ENCODE data around the gene PLAGL2.

Gene PLAGL2

DNA sequence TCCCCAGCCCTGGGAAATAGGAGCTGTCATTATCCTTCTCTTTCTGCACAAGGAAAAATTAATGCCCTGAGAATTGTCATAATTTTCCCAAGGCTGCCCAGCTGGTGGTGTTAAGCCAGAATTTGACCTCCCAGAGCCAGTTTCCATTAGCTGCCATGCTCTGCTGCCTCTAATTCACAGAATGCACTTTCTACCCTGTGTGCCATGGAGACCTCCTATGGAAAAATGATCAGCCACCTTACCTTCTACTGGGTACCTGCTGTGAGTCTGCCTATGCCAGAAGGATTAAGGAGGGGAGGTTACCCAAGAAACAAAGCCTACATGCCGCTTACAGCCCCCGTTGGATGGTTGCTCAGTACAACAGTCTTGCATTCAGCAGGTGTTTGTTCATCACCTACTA is 29.3 kb upstream of the PLAGL2 start:
- TF ChIP-seq, protein P1, sequence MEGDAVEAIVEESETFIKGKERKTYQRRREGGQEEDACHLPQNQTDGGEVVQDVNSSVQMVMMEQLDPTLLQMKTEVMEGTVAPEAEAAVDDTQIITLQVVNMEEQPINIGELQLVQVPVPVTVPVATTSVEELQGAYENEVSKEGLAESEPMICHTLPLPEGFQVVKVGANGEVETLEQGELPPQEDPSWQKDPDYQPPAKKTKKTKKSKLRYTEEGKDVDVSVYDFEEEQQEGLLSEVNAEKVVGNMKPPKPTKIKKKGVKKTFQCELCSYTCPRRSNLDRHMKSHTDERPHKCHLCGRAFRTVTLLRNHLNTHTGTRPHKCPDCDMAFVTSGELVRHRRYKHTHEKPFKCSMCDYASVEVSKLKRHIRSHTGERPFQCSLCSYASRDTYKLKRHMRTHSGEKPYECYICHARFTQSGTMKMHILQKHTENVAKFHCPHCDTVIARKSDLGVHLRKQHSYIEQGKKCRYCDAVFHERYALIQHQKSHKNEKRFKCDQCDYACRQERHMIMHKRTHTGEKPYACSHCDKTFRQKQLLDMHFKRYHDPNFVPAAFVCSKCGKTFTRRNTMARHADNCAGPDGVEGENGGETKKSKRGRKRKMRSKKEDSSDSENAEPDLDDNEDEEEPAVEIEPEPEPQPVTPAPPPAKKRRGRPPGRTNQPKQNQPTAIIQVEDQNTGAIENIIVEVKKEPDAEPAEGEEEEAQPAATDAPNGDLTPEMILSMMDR (IDR thresholded peaks at IDR 0.05; ENCODE audit: low read depth, low read length, missing control alignments), result no peak
- no peak overlapping the region for H3K4me3 ChIP-seq (replicated peaks; ENCODE audit: low read depth, low read length)
- DNase-seq (ENCODE audit: extremely low read depth, low read depth), result no peak

DNA sequence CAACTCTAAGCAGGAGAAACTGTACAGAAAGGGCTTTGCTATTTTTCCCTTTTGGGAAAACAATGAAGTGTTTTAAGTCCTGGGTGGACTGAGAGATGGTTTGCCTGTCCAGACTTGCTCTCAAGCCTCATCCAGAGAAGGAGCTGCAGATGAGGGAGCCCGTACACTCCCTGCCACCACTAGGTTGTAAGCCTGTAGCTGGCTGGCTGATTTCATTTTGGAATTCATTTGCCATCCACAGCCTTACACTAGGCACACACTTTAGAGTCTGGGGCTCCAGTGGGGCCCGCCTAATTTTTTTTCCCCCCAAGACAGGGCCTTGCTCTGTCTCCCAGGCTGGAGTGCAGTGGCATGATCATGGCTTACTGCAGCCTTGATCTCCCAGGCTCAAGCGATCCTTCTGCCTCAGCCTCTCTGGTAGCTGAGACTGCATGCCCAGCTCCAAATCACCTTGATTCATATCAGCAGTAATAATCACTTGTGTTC is 28.5 kb upstream of the PLAGL2 start:
- H3K4me3 ChIP-seq (replicated peaks; ENCODE audit: low read depth, low read length), result no peak overlapping the region
- DNase-seq (ENCODE audit: extremely low read depth, low read depth), result no peak
- TF ChIP-seq, protein P1 (IDR thresholded peaks at IDR 0.05; ENCODE audit: low read depth, low read length, missing control alignments), result no peak

DNA sequence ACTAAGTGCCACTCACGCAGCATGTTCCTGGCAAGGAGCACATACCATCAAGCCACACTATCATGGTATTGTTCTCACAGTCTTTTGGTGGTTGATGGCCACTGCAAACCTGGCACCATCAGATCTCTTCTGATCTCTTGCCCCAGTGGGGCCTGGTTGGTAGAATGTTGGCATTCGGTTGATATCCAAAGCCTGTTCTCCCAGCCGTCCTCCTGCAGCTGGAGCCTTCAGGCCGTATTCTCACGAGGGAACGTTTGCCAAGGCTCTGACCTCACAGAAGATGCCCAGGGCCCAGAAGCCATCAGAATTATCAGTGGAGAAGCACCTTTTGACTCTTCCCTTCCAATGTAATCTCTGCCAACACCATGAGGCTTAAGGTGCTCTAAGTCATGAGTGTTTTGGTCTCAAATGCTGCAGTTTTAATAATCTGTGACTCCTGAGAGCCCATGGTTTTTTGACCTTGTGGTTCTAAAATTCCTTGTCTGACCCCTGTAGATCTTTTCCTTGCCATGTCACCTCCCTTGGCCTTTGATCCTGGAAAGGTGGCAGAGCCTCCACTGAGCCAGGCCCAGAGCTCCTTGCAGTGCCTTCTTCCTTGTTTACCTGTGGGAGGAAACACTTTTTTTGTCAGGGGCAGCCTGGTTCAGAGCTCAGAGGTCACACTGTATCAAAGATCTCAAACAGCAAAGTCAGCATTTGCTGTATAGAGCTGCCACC is 27.9 kb upstream of the PLAGL2 start:
- DNase-seq (ENCODE audit: extremely low read depth, low read depth), result no peak
- H3K4me3 ChIP-seq (replicated peaks; ENCODE audit: low read depth, low read length), result no peak overlapping the region
- TF ChIP-seq, protein P1 (IDR thresholded peaks at IDR 0.05; ENCODE audit: low read depth, low read length, missing control alignments), result no peak

DNA sequence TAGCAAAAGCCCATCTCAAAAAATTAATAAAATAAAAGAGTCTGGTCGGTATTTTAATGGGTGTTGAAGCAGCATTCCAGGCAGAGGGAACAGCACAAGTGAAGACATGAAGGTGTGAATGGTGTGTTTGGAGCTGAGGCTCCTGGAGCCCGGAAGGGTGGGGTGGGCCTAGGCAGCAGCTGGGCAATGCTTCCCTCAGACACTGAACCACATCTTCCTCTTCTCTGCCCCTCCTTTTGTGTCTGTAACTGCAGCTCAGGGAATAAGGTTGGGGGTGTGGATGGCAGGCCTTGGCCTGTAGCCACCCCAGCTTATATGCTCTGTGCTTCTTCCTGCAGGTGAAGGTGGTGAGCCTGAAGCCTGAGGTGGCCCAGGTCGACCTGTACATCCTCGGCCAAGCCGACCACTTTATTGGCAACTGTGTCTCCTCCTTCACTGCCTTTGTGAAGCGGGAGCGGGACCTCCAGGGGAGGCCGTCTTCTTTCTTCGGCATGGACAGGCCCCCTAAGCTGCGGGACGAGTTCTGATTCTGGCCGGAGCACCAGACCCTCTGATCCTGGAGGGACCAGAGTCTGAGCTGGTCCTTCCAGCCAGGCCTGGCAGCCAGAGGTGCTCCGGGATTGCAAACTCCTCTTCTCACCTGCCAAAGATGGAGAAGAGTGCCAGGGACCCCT is 26.7 kb upstream of the PLAGL2 start:
- DNase-seq (ENCODE audit: extremely low read depth, low read depth), result no peak
- H3K4me3 ChIP-seq (replicated peaks; ENCODE audit: low read depth, low read length), result no peak overlapping the region
- TF ChIP-seq, protein P1 (IDR thresholded peaks at IDR 0.05; ENCODE audit: low read depth, low read length, missing control alignments), result no peak

DNA sequence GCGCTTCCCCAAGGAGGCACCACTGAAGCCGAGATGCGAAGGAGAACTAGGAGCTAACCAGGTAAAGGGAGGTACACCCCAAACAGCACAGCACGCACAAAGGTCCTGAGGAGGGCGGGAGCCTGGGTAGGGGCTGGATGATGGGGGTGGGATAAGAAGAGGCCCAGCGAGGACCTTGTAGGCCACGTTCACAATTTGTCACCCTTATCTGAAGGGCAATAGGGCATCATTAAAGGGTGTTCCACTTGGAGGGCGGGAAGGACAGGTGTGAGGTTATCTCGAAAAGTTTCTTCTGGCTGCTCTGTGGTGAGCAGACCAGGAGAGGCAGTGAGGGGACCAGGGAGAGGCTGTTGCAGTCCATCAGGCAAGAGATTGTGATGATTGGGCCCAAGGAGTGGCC is 25.7 kb upstream of the PLAGL2 start:
- TF ChIP-seq, protein P1 (IDR thresholded peaks at IDR 0.05; ENCODE audit: low read depth, low read length, missing control alignments), result no peak

DNA sequence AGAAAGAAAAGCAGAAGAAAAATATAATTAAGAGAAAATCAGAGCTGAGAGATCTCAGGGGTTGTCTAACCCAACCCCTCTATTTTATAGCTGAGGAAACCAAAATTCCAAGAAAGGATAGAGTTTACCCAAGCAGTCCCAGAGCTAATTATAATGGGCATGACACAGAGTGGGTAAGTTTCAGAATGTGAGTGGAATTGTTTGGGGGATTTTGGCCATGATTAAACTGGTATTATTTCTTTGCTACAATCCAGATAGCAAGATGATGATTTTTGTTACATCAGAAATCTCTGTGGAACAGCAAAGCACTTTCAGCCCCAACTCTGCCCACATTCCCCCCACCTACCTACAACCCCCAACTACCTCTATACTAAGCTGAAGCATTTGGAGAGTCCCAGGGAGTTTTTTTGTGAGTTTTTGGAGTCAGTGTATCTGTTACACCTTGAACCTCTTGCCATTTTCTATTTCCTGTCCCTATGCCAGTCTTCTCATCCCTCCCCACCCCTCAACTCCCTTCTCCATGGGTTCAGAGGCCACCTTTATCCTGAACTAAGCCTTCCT is 24.9 kb upstream of the PLAGL2 start:
- no peak overlapping the region for H3K4me3 ChIP-seq (replicated peaks; ENCODE audit: low read depth, low read length)
- DNase-seq (ENCODE audit: extremely low read depth, low read depth), result no peak
- TF ChIP-seq, protein P1 (IDR thresholded peaks at IDR 0.05; ENCODE audit: low read depth, low read length, missing control alignments), result no peak

More for the DNA sequence above, 25.7 kb upstream of the PLAGL2 start:
- DNase-seq (ENCODE audit: extremely low read depth, low read depth), result no peak
- no peak overlapping the region for H3K4me3 ChIP-seq (replicated peaks; ENCODE audit: low read depth, low read length)

Data from HFF-Myc (cell line).